PC-9 (cell line): Measurements from ENCODE around the gene SLC7A5. TPM values are rescaled to one million over a fixed set of nuclear protein-coding genes. Genes with fewer than 3 reads are reported as not detected.

ENCODE experiments used
- BruUV-seq: library from RNA; stranded (reverse); fragments of 400-500 nt; replicated peaks from 2 replicates; lab custom pipeline; 2021; lab: Mats Ljungman, UMichigan
- CTCF ChIA-PET: fragments of 300-600 bp; sonication (Branson Sonifier 250); formaldehyde crosslinking; loops from one replicate; lab custom pipeline; 2022; ENCODE audit warnings: antibody characterized with exemption; lab: Charles Lee
- POLR2A ChIA-PET: fragments of 300-600 bp; sonication (Branson Sonifier 250); formaldehyde crosslinking; loops from one replicate; lab custom pipeline; 2022; ENCODE audit warnings: antibody characterized with exemption; ENCODE audit not compliant: unreplicated experiment; lab: Charles Lee
- DNase-seq, 2 experiments: peaks; one replicate each; pipeline versions ENCODE4 v3.0.0 to v3.0.0-alpha.2; 2015 to 2022; ENCODE audit warnings: mixed read lengths in 1 of 2
- H2AFZ ChIP-seq: fragments of 200-600 bp; sonication (generic); 2 replicates; pipeline ENCODE4 v1.8.1; 2017; ENCODE audit warnings: antibody characterized with exemption
- H3F3A ChIP-seq: fragments of 200-600 bp; sonication (generic); 2 replicates; pipeline ENCODE4 v1.8.1; 2017; ENCODE audit warnings: antibody characterized with exemption, mild to moderate bottlenecking, low read depth; ENCODE audit not compliant: insufficient read depth
- H3K27ac ChIP-seq: fragments of 200-600 bp; sonication (generic); 2 replicates; pipeline ENCODE4 v1.6.1; 2016; ENCODE audit warnings: mixed run types
- H3K27me3 ChIP-seq: fragments of 200-600 bp; sonication (generic); 2 replicates; pipeline ENCODE4 v1.6.1; 2016; ENCODE audit warnings: low read depth, mixed run types; ENCODE audit not compliant: insufficient read depth
- H3K36me3 ChIP-seq: fragments of 200-600 bp; sonication (generic); 2 replicates; pipeline ENCODE4 v1.6.1; 2016; ENCODE audit warnings: low read depth, mixed run types
- H3K4me1 ChIP-seq: fragments of 200-600 bp; sonication (generic); replicated peaks from 2 replicates; pipeline ENCODE4 v1.6.1; 2016; ENCODE audit warnings: mixed run types; ENCODE audit not compliant: insufficient read depth
- H3K4me2 ChIP-seq: fragments of 200-600 bp; sonication (generic); 2 replicates; pipeline ENCODE4 v1.6.1; 2017; ENCODE audit warnings: mixed run types
- H3K4me3 ChIP-seq: fragments of 200-600 bp; sonication (generic); 2 replicates; pipeline ENCODE4 v1.6.1; 2016; ENCODE audit warnings: mixed run types
- H3K79me2 ChIP-seq: fragments of 200-600 bp; sonication (generic); 2 replicates; pipeline ENCODE4 v1.6.1; 2017; ENCODE audit warnings: low read depth, mixed run types
- H3K9me2 ChIP-seq: fragments of 200-600 bp; sonication (generic); 2 replicates; pipeline ENCODE4 v1.8.1; 2017; ENCODE audit warnings: mild to moderate bottlenecking; ENCODE audit not compliant: insufficient read depth
- H3K9me3 ChIP-seq: fragments of 200-600 bp; sonication (generic); 2 replicates; pipeline ENCODE4 v1.8.1; 2016; ENCODE audit warnings: low read depth; ENCODE audit not compliant: insufficient read depth
- H4K20me1 ChIP-seq: fragments of 200-600 bp; sonication (generic); 2 replicates; pipeline ENCODE4 v1.8.1; 2017; ENCODE audit not compliant: insufficient read depth
- EZH2 ChIP-seq: fragments of 200-600 bp; sonication (generic); IDR thresholded peaks from 2 replicates; pipeline ENCODE4 v1.8.0; 2017; ENCODE audit warnings: antibody characterized with exemption, low read depth
- intact Hi-C: fragments of 100-400 bp; cut with micrococcal nuclease; formaldehyde crosslinking; loops from one replicate; pipeline ENCODE4 v1.10.0; 2022; ENCODE audit not compliant: unreplicated experiment
- microRNA-seq: library from miRNA; unstranded; fragments of <30 nt; microRNA quantifications from one replicate; pipeline ENCODE4 v1.2.0, GENCODE V29; 2021; ENCODE audit warnings: borderline number of aligned reads, borderline replicate concordance
- total RNA-seq: library from RNA; stranded (reverse); gene quantifications from 2 replicates; pipeline ENCODE4 v1.2.3, GENCODE V29; 2021
- TF ChIP-seq, protein P1 (sequence below): fragments of 200-600 bp; sonication (generic); conservative IDR thresholded peaks from 2 replicates; pipeline ENCODE4 v1.6.1; 2017; ENCODE audit warnings: mixed run types, antibody characterized with exemption, mild to moderate bottlenecking, moderate library complexity

Gene SLC7A5
- total RNA-seq, 1 experiment from 2014 or later = 496 TPM

DNA sequence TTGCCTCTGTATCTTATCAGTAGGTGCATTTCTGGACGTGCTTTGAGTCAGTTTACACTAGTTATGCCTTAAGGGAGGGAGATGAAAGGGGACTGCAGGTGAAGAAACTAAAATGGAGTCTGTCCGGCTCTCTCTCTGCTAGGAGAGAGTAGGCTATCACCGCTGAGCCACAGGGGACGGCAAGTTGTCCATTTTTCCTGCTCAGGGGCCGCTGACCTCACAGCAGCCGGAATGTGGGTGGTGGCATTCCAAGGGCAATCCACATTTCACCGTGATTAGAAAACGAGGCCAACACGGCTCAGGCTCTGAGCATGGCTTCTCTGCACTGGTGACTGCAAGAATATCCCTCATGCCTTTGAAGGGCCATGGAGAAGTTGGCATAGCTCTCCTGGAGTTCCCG lies 84.5 kb downstream of the SLC7A5 start:
- DNase-seq = peak in 1 of 2 experiments; percentile 42
- POLR2A ChIA-PET = no interaction called here

DNA sequence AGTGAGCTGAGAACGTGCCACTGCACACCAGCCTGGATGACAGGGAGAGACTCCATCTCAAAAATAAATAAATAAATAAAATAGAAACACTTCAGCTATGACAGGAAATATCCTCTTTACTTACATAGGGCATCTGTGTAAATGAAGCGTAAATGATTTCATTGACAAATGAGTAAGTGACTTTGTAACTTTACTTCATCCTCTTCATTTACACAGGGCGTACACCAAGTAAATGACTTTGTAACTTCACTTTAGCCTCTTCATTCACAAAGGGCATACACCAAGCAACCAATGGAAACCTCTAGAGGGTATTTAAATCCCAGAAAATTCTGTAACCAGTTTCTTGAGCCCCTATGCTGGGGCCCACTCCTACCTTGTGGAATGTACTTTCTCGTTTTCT lies 87.3 kb downstream of the SLC7A5 start:
- no peaks in the 10 kb centered on the region for H3K27me3 ChIP-seq
- peaks cover 19% of the 10 kb centered on the region for H3K4me1 ChIP-seq
- no peak overlapping the region for H3K27ac ChIP-seq
- TF ChIP-seq EZH2 = no peak
- TF ChIP-seq, protein P1, sequence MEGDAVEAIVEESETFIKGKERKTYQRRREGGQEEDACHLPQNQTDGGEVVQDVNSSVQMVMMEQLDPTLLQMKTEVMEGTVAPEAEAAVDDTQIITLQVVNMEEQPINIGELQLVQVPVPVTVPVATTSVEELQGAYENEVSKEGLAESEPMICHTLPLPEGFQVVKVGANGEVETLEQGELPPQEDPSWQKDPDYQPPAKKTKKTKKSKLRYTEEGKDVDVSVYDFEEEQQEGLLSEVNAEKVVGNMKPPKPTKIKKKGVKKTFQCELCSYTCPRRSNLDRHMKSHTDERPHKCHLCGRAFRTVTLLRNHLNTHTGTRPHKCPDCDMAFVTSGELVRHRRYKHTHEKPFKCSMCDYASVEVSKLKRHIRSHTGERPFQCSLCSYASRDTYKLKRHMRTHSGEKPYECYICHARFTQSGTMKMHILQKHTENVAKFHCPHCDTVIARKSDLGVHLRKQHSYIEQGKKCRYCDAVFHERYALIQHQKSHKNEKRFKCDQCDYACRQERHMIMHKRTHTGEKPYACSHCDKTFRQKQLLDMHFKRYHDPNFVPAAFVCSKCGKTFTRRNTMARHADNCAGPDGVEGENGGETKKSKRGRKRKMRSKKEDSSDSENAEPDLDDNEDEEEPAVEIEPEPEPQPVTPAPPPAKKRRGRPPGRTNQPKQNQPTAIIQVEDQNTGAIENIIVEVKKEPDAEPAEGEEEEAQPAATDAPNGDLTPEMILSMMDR = no peak
- no peak overlapping the region for H3K4me2 ChIP-seq
- no peaks in the 10 kb centered on the region for H3K9me2 ChIP-seq
- intact Hi-C loops = no loop called here
- H3K79me2 ChIP-seq = no peaks in the 10 kb centered on the region
- no peak overlapping the region; the same call in 1 of the 2 replicates for H2AFZ ChIP-seq
- H3K9me3 ChIP-seq = no peaks in the 10 kb centered on the region
- no peak for DNase-seq
- no TSS peak for BruUV-seq
- POLR2A ChIA-PET = no interaction called here
- H4K20me1 ChIP-seq = no peaks in the 10 kb centered on the region
- CTCF ChIA-PET = no interaction called here
- peaks cover 9% of the 10 kb centered on the region; the same call in 1 of the 2 replicates for H3F3A ChIP-seq
- H3K36me3 ChIP-seq = no peaks in the 10 kb centered on the region
- H3K4me3 ChIP-seq = no peak overlapping the region

More for the DNA sequence above, 84.5 kb downstream of the SLC7A5 start:
- CTCF ChIA-PET = no interaction called here
- Histone ChIP-seq H3K9me3 (no peaks in the 10 kb centered on the region), H3K27me3 (no peaks in the 10 kb centered on the region), H3K9me2 (no peaks in the 10 kb centered on the region), H3F3A (peaks cover 10% of the 10 kb centered on the region; the same call in 1 of the 2 replicates), H3K27ac (no peak overlapping the region), H2AFZ (no peak overlapping the region), H4K20me1 (no peaks in the 10 kb centered on the region), H3K4me3 (no peak overlapping the region), H3K4me1 (peaks cover 10% of the 10 kb centered on the region), H3K36me3 (no peaks in the 10 kb centered on the region), H3K4me2 (no peak overlapping the region), H3K79me2 (no peaks in the 10 kb centered on the region)
- BruUV-seq = no TSS peak
- intact Hi-C loops = no loop called here
- TF ChIP-seq, protein P1 = no peak
- TF ChIP-seq EZH2 = no peak

GRCh38 chr16:87780385-87780989 lies 88.8 kb downstream of the SLC7A5 start:
- no peak overlapping the region for H3K4me3 ChIP-seq
- ChIA-PET POLR2A (interaction anchor here (0.7 kb wide), 1 partner anchor 27 kb away, joined by 9 read pairs; no protein-coding TSS in a partner anchor), CTCF (interaction anchor here (0.7 to 1.1 kb wide), 3 partner anchors 71 to 144 kb away, joined by 8 to 9 read pairs (median 9); no protein-coding TSS in a partner anchor)
- no peaks in the 10 kb centered on the region for H3K79me2 ChIP-seq
- no peaks in the 10 kb centered on the region for H3K27me3 ChIP-seq
- no peak overlapping the region for H3K27ac ChIP-seq
- H3K4me2 ChIP-seq = no peak overlapping the region
- TF ChIP-seq, protein P1 = no peak
- TF ChIP-seq EZH2 = no peak
- no peaks in the 10 kb centered on the region for H4K20me1 ChIP-seq
- H3K9me2 ChIP-seq = no peaks in the 10 kb centered on the region
- H2AFZ ChIP-seq = no peak overlapping the region
- H3K4me1 ChIP-seq = peaks cover 19% of the 10 kb centered on the region
- no peaks in the 10 kb centered on the region for H3K9me3 ChIP-seq
- H3F3A ChIP-seq = peaks cover 12% of the 10 kb centered on the region; the same call in 1 of the 2 replicates
- H3K36me3 ChIP-seq = no peaks in the 10 kb centered on the region
- BruUV-seq = no TSS peak
- DNase-seq = no peak
- intact Hi-C loops = no loop called here

Small RNAs within 50 kb of the gene (microRNA-seq; reads per million reads assigned to microRNA genes)
- gene MIR6775 = not detected

Other genes starting within 250 kb of the SLC7A5 start
- gene KLHDC4, start 103.5 kb downstream of the SLC7A5 start, total RNA-seq = 66.5 and 74.2 TPM in 2 replicates
- gene CA5A, start 67.0 kb upstream of the SLC7A5 start, total RNA-seq = 0.05 and 0.26 TPM in 2 replicates
- 60.9 and 73.2 TPM in 2 replicates for gene BANP, start 81.9 kb upstream of the SLC7A5 start, total RNA-seq